Central memory CD4-positive, alpha-beta T cell (primary cell): ENCODE results near the gene RHOT1.
"Not testable (repeated sequence)": the region's sequence is repeated elsewhere in the genome, so short reads cannot be mapped to it uniquely, and the experiment has no call there.

Experiments used
- DNase-seq: peaks from one replicate; pipeline ENCODE4 v3.0.0; 2022

RHOT1 gene

DNA sequence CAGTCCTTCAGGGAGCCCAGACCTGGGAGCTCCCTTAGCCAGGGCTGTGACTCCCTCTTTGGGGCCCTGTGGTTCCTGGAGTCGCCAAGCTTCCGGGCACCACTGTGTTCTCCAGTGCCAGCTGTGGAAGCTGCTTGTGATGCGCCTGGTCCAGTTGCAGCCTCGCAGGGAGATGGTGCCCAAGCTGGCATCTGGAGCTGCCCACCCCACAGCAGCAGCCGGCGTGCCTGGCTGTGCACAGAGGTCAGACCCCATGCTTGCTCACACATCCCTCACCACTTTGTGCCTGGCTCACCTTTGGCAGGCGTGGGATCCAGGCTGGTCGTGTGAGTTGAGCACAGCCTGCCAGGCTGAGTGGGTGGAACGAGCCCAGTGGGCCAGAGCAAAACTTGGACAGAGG is 18.2 kb downstream of the RHOT1 start:
- no peak for DNase-seq

DNA sequence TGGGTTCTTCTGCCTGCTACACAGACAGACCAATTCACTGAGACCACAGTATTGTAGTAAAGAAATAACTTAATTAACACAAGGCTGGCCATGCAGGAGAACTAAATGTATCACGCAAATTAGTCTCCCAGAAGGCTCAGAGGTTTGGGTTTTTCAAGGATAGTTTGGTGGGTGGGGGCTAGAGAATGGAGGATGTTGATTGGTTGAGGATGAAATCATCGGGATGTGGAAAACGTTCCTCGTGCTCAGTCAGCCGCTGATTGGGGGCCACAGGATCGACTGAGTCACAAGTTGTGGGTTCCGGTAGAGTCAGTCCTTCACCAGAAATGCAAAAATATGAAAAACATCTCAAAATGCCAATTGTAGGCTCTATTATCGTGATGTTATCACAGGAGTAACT is 18.7 kb downstream of the RHOT1 start:
- DNase-seq = no peak

DNA sequence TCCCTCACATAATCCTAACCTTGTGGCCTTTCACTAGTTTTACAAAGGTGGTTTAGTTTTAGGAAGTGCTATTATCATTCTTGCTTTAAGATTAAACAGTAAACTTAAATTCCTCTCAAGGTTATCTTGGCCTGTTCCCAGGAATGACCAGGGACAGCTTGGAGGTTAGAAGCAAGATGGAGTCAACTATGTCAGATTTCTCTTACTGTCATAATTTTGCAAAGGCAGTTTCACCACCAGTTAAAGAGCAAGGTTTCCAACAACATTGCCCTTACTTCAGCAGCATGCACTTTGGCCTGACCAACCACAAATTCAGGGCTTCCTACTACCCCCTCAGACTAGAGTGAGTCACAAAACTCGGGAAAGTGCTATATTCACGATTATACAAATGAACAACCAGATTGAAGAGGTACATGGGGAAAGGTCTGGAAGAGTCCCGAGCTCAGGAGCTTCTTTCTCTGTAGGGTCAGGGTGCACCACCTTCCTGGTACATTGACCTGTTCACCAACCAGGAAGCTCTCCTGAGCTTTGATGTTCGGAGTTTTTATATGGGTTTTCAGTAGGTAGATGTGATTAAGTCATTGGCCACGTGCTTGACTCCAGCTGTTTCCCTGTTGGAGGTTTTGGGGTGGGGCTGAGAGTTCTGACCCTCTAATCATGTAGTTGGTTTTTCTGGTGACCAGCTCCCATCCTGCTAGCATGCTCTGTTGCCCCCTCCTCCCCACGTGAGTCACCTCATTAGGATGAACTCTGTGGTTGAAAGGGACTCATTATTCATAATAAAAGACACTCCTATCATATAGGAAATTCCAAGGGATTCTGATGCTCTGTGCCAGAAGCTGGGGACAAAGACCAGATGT is 19.4 kb downstream of the RHOT1 start:
- no peak for DNase-seq

DNA sequence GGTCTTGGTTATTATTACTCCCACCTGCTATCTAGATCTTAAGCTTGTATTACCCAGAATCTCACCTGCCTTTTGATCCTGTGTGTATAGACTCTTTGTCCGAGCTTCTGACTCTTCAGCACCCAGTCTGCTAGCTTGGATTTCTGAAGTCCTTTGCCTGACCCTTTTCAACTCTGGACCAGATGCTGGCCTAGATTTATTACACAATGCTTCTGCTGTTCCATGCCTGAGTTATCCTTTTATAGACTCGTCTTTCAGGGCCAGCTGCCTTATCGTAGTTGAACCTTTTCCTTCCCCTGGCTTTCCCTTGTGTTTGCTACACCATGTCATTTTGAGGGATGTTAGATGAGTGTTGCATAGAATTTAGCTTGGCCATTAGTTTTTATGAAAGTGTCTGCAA is 32.6 kb downstream of the RHOT1 start:
- no peak for DNase-seq

DNA sequence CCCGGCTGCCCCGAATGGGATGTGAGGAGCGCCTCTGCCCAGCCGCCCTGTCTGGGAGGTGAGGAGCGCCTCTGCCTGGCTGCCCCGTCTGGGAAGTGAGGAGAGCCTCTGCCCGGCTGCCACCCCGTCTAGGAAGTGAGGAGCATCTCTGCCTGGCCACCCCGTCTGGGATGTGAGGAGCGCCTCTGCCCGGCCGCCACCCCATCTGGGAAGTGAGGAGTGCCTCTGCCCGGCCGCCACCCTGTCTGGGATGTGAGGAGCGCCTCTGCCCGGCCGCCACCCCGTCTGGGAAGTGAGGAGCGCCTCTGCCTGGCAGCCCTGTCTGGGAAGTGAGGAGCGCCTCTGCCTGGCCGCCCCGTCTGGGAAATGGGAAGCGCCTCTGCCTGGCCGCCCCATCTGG is 36.4 kb downstream of the RHOT1 start:
- DNase-seq = not testable (repeated sequence)

DNA sequence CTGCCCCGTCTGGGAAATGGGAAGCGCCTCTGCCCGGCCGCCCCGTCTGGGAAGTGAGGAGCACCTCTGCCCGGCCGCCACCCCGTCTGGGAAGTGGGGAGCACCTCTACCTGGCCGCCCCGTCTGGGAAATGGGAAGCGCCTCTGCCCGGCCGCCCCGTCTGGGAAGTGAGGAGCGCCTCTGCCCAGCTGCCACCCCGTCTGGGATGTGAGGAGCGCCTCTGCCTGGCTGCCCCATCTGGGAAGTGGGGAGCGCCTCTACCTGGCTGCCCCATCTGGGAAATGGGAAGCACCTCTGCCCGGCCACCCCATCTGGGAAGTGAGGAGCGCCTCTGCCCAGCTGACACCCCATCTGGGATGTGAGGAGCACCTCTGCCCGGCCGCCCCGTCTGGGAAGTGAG is 36.8 kb downstream of the RHOT1 start:
- not testable (repeated sequence) for DNase-seq

DNA sequence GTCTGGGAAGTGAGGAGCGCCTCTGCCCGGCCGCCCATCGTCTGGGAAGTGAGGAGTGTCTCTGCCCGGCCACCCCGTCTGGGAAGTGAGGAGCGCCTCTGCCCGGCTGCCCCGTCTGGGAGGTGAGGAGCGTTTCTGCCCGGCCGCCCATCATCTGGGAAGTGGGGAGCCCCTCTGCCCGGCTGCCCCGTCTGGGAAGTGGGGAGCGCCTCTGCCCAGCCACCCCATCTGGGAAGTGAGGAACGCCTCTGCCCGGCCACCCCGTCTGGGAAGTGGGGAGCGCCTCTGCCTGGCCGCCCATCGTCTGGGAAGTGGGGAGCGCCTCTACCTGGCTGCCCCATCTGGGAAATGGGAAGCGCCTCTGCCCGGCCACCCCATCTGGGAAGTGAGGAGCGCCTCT is 37.2 kb downstream of the RHOT1 start:
- DNase-seq = not testable (repeated sequence)

DNA sequence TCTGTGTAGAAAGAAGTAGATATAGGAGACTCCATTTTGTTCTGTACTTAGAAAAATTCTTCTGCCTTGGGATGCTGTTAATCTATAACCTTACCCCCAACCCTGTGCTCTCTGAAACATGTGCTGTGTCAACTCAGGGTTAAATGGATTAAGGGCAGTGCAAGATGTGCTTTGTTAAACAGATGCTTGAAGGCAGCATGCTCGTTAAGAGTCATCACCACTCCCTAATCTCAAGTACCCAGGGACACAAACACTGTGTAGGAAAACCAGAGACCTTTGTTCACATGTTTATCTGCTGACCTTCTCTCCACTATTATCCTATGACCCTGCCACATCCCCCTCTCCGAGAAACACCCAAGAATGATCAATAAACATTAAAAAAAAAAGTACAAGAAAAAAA is 38.0 kb downstream of the RHOT1 start:
- DNase-seq = not testable (repeated sequence)

DNA sequence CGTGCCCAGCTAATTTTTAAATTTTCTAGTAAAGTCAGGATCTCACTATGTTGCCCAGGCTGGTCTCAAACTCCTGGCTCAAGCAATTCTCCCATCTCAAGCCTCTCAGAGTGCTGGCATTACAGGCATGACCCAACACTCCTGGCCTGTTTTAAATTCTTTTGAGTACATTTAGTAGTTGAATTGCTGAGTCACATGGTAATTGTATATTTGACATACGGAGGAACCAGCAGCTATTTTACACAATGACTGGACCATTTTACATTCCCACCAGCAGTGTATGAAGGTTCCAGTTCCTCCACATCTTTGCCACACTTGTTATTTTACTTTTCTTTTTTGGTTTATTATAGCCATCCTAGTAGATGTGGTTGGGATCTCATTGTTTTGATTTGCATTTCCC is 43.6 kb downstream of the RHOT1 start:
- no peak for DNase-seq

DNA sequence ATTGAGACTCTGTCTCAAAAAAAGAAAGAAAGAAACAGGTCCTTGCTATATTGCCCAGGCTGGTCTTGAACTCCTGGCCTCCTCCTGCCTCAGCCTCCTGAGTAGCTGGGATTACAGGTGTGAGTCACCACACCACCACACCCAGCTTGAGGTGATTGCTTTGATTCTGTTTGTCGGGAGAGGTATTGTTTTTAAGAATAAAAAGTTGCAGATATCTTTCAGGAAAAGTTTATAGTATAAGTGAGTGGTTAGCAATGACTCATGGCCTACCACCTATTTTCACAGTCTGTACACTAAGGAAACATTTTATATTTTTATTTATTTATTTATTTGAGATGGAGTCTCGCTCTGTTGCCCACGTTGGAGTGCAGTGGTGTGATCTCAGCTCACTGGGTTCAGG is 45.0 kb downstream of the RHOT1 start:
- no peak for DNase-seq

DNA sequence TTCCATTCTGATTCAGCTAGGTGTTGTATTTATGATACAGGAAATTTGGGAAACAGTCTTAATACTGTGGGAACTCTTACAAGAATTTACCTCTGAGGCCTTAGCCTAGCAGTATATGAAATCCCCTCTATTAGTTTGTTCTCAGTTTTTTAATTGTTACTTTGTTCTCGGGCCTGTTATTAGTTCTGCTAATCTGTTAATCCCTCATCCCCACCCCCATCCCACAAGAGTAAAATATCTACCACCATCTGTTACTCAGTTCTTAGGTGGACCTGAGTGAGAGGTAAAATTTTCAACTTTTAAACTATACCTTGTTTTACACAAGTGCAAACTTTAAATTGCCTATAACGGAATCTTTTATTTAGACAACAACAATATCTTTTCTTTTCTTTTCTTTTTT is 47.0 kb downstream of the RHOT1 start:
- DNase-seq = no peak

DNA sequence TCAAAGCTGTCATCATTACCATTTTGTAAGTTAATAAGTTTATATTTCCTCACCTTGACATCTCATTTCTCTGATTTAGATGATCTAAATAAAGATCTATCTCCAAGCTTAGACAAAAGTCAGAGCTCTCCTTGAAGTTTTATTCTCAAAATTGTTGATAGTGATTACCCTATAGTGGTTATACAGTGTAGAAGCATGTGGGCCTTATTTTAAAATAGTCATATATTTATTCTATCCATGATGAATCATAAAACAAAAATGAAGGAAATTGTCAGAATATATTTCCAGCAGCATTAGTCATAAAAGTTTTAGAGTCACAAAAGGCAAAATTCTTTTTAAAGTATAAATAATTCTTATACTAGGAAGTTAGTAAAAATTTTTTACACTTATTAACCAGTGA is 49.0 kb downstream of the RHOT1 start:
- DNase-seq = no peak

DNA sequence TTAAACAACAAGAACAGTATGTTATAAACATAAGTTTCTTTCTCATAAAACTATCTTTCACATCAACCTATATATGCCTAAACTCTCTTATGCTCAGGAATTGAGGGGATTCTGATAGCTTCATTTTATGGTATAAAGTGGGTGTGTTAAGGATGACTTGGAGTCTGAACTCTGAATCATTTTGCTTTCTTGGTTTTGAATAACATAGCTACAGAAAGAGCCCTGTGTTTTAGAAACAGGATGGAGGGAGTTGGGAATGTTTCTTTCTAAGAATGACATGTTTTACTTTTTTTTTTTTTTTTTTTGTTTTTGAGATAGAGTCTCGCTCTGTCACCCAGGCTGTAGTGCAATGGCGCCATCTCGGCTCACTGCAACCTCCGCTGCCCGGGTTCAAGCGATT is 50.1 kb downstream of the RHOT1 start:
- no peak for DNase-seq

DNA sequence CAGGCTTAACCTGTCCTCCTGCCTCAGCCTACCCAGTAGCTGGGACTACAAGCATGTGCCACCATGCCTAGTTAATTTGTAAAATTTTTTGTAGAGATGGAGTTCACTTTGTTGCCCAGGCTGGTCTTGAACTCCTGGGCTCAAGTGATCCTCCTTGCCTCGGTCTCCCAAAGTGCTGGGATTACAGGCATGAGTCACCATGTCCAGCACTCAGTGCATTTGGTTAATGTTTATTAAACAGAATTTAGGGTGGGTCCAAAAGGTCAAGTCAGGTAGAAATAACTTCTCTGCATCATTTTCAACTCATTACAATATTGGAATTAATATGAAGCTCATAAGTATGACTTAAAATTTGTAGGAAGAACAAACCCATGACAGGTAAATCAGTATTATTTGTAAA is 55.7 kb downstream of the RHOT1 start:
- DNase-seq = no peak

DNA sequence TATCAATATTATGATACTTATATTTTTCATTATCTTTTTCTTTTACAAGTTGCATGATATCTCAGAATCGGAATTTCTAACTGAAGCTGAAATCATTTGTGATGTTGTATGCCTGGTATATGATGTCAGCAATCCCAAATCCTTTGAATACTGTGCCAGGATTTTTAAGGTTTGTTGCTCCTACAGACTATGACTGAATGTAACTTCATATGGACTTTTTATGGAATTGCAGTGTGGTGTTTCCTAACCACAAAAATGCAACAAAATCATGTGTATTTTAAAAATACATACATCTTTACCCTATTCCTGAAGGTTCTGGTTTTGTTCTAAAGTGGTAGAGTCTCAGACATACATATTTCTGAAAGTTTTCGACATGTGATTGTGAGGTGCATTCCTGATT is 64.6 kb downstream of the RHOT1 start:
- DNase-seq = no peak

DNA sequence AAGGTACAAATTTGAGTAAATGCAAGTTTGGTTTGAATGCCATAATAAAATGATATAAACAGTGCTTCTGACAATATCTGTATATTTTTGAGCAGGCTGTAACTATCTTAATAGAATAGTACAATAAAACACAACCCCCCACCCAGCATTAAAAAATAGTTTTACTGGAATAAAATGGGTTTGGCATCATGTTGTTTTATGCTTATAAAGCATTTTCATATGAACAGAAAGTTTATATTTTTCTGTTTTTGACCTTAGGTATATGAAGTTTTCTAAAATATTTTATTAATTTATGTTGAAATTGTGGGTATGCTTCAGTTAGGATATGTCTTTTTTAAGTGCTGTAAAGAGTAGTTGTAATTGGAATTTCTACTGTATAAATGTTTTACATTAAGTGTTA is 66.1 kb downstream of the RHOT1 start:
- no peak for DNase-seq

DNA sequence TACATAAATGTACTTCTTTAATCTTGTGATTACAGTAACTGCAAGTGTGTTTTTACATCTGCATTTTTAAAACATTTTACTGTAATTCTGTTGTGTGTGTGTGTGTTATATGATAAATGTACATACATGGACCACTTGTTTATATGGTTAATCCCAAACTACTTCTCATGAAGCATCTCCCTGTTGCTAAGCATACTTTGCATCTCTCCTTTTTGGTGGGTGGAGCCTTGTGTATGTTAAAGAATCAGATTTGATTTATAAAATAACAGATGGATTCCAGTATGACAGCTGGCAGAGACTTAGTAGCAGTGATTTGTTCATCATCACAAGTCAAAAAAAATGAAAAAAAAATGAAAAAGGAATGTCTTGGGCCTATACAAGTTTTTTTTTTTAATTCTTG is 67.3 kb downstream of the RHOT1 start:
- no peak for DNase-seq

DNA sequence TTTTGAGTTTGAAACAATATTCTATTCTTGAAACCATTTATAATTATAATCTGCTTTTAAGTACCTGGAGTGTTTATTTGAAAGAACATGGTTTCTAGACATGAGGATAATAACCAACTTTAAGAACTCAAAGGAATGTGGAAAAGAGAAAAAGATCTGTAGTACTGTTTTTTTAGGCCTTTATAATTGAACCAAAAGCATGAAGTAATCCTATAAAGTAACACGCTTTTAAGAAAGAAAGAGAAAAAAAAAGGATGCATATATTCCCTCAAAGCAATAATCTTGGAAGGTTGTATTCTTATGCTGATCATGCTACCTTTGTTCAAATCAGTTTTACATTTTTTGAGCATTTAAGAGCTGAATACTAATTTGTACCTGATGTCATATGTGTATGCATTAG is 69.4 kb downstream of the RHOT1 start:
- no peak for DNase-seq

DNA sequence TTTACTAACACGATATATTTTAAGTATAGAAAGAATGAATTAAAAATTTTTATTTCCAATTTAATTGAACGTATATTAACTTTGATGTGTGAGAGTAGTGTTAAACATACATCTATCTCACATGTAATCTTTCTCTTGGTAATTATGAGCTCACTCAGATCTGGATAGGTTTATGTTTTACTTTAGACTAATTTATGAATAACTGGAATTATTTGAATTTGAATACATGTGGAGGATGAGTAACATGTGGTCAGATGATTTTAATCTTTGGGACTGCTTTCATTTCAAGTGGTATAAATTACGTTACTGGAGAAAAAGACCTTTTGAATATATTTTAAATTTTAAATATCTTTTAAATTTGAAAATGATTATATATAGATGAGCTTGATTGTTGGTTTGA is 73.4 kb downstream of the RHOT1 start:
- no peak for DNase-seq

DNA sequence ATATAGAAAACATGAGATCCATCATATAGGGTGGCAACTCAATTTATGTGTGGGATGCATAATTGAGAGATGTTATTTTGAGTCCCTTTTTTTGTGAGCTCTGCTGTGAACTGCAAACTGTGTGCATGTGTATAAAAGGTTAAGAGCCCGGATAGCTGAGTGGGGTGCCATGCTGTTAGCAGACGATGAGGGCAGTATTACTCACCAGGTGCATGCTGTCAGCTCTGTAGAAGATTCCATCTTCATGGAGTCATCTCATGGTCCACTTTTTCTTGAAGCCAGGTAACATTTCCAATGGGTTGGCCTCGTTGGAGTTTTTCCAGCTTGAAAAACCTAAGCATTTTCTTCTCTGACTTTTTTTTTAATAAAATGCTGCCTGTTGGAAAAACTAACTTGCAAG is 80.3 kb downstream of the RHOT1 start:
- no peak for DNase-seq

DNA sequence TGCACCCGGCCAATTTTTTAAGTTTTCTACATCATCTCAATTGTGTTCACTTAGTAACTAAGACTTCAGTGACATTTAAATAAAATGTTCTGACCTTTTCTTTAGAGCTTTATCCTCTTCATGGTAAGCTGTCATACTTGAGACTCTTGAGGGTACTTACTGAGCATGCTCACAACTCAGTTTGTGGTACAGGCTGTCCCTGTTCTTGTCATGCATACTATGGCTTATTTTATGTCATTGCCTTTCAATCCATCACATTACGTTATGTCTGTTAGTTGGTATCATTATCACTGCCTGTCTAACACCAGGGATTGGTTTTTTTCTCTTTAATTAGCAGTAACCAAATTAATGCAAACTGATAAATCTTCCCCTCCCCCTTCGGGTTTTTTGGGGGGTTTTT is 81.4 kb downstream of the RHOT1 start:
- DNase-seq = no peak

DNA sequence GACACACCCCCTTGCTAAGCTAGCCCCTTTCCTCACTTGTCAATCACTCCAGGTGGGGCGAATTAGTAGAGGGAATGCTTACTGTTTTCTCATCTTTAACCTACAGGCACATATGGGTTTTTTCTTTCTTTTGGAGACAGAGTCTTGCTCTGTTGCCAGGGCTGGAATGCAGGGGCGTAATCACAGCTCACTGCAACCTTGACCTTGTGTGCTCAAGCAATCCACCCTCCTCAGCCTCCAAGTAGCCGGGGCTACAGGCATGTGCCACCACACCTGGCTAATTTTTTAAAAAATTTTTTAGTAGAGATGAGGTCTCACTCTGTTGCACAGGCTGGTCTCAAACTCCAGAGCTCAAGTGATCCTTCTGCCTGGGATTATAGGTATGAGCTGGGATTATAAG is 84.6 kb downstream of the RHOT1 start:
- DNase-seq = no peak

DNA sequence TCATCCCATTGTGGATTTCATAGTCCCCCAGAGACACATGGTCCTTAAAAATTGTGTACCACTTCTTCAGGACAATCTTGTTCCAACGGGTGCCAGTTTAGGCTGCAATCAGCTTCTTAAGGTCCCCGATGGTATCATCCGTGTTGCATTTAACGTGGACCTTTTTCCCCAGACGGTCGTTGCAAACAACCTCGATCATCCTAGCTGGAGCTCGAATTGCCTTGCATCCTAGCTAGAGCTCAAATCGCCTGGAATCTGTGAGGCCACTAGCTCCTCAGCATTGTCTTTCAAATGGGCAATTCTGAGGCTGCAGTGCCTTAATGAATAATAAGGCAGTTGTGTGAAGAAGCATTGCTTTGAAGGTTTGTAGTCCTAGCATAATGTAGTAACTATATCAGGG is 85.6 kb downstream of the RHOT1 start:
- DNase-seq = no peak

DNA sequence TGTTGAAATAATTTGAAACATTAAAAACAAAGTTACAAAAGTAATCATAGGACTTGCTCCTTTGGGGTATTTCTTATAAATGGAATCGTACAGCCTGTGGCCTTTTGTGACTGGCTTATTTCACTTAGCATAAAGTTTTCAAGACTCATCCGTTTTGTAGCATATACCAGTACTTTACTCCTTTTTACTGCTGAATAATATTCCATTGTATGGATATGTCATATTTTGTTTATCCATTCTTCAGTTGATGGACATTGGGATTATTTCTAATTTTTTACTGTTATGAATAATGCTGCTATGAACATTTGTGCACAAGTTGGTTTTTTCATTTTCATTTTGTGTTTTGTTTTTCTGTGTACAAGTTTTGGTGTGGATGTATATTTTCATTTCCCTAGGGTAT is 93.3 kb downstream of the RHOT1 start:
- no peak for DNase-seq

DNA sequence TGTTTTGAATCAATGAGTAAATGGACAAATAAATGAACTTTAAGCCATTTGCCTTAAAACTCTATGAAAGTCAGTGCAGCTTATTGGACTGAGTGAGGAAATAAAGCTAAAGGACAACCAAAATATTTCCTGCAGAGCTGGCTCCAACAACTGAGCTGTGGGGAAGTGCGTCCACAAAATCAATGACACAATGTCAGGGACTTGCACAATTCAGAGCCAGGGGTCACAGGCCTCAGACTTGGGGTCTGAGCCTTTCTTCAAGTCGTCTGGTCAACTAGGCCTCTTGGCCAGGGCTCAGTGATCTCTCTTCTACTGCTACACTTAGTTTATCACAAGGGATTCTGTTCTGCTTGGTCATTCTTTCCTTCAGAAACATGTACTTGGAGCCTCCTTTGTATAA is 97.2 kb downstream of the RHOT1 start:
- no peak for DNase-seq
